H9 (cell line): ENCODE results near the gene CADPS2. TPM values are rescaled to one million over a fixed set of nuclear protein-coding genes. Genes with fewer than 3 reads are reported as not detected.

Source experiments
- DNase-seq: peaks from one replicate; pipeline ENCODE4 v3.0.0-alpha.2; 2017
- H2AFZ ChIP-seq: one replicate; pipeline ENCODE4 v1.6.1; 2013; ENCODE audit warnings: mild to moderate bottlenecking, low read length, control low read depth, moderate library complexity
- H2AK5ac ChIP-seq: 2 replicates; pipeline ENCODE4 v1.6.1; 2013; ENCODE audit warnings: low read length, control low read depth, mixed read lengths; ENCODE audit not compliant: insufficient read length
- H2BK120ac ChIP-seq: one replicate; pipeline ENCODE4 v1.6.1; 2013; ENCODE audit warnings: low read depth, mild to moderate bottlenecking, low read length, control low read depth, inconsistent platforms; ENCODE audit not compliant: poor library complexity, severe bottlenecking
- H2BK12ac ChIP-seq: 2 replicates; pipeline ENCODE4 v1.6.1; 2013; ENCODE audit warnings: low read length, control low read depth, mixed read lengths, low read depth; ENCODE audit not compliant: insufficient read length
- H2BK15ac ChIP-seq: 2 replicates; pipeline ENCODE4 v1.6.1; 2013; ENCODE audit warnings: low read depth, low read length, control low read depth
- H2BK20ac ChIP-seq: one replicate; pipeline ENCODE4 v1.6.1; 2013; ENCODE audit warnings: low read depth, mild to moderate bottlenecking, low read length, control low read depth, inconsistent platforms; ENCODE audit not compliant: poor library complexity, severe bottlenecking
- H2BK5ac ChIP-seq: 2 replicates; pipeline ENCODE4 v1.6.1; 2013; ENCODE audit warnings: low read length, control low read depth, mixed read lengths; ENCODE audit not compliant: insufficient read length
- H3K14ac ChIP-seq: 2 replicates; pipeline ENCODE4 v1.6.1; 2013; ENCODE audit warnings: low read length, control low read depth; ENCODE audit not compliant: insufficient read depth
- H3K18ac ChIP-seq: 2 replicates; pipeline ENCODE4 v1.6.1; 2013; ENCODE audit warnings: low read depth, mild to moderate bottlenecking, mixed read lengths, low read length, control low read depth; ENCODE audit not compliant: insufficient read length
- H3K23ac ChIP-seq: 2 replicates; pipeline ENCODE4 v1.6.1; 2013; ENCODE audit warnings: low read length, control low read depth, mixed read lengths, low read depth; ENCODE audit not compliant: insufficient read length
- H3K23me2 ChIP-seq: 2 replicates; pipeline ENCODE4 v1.6.1; 2013; ENCODE audit warnings: low read depth, mild to moderate bottlenecking, mixed read lengths, low read length, control low read depth; ENCODE audit not compliant: insufficient read length, poor library complexity, severe bottlenecking
- H3K27ac ChIP-seq: 2 replicates; pipeline ENCODE4 v1.5.1; 2013; ENCODE audit warnings: low read length, control low read depth, mixed read lengths, low read depth; ENCODE audit not compliant: insufficient read length
- H3K27me3 ChIP-seq: 2 replicates; pipeline ENCODE4 v1.6.1; 2013; ENCODE audit warnings: low read length, control low read depth, inconsistent platforms; ENCODE audit not compliant: insufficient read depth
- H3K4ac ChIP-seq: 2 replicates; pipeline ENCODE4 v1.6.1; 2013; ENCODE audit warnings: low read depth, mild to moderate bottlenecking, control low read depth, inconsistent platforms, low read length, moderate library complexity
- H3K4me1 ChIP-seq: 2 replicates; pipeline ENCODE4 v1.6.1; 2013; ENCODE audit warnings: low read length, control low read depth, inconsistent platforms; ENCODE audit not compliant: insufficient read depth
- H3K4me2 ChIP-seq: 2 replicates; pipeline ENCODE4 v1.6.1; 2013; ENCODE audit warnings: low read length, control low read depth, mixed read lengths; ENCODE audit not compliant: insufficient read length, insufficient read depth
- H3K56ac ChIP-seq: 2 replicates; pipeline ENCODE4 v1.6.1; 2013; ENCODE audit warnings: low read depth, mild to moderate bottlenecking, mixed read lengths, low read length, control low read depth; ENCODE audit not compliant: insufficient read length
- H3K79me1 ChIP-seq: 2 replicates; pipeline ENCODE4 v1.6.1; 2013; ENCODE audit warnings: low read depth, mild to moderate bottlenecking, moderate library complexity, low read length, control low read depth, inconsistent platforms; ENCODE audit not compliant: insufficient read depth, poor library complexity, severe bottlenecking
- H3K79me2 ChIP-seq: 2 replicates; pipeline ENCODE4 v1.6.1; 2013; ENCODE audit warnings: low read length, control low read depth, inconsistent platforms; ENCODE audit not compliant: insufficient read depth
- H3K9ac ChIP-seq: 2 replicates; pipeline ENCODE4 v1.6.1; 2013; ENCODE audit warnings: low read length, control low read depth, mixed read lengths; ENCODE audit not compliant: insufficient read length; ENCODE audit errors: extremely low read depth
- H3K9me3 ChIP-seq: one replicate; pipeline ENCODE4 v1.6.1; 2013; ENCODE audit warnings: low read depth, low read length, inconsistent platforms; ENCODE audit not compliant: control insufficient read depth
- H3T11ph ChIP-seq: one replicate; pipeline ENCODE4 v1.6.1; 2013; ENCODE audit warnings: mild to moderate bottlenecking, low read length, control low read depth, inconsistent platforms
- H4K20me1 ChIP-seq: one replicate; pipeline ENCODE4 v1.6.1; 2013; ENCODE audit not compliant: control insufficient read depth, insufficient read length, insufficient read depth
- H4K5ac ChIP-seq: 2 replicates; pipeline ENCODE4 v1.6.1; 2013; ENCODE audit warnings: low read depth, mild to moderate bottlenecking, mixed read lengths, low read length, control low read depth; ENCODE audit not compliant: insufficient read length
- H4K8ac ChIP-seq: replicated peaks from 2 replicates; pipeline ENCODE4 v1.6.1; 2013; ENCODE audit warnings: low read length, control low read depth, mixed read lengths, low read depth; ENCODE audit not compliant: insufficient read length
- H4K91ac ChIP-seq: 2 replicates; pipeline ENCODE4 v1.6.1; 2013; ENCODE audit warnings: low read depth, mild to moderate bottlenecking, moderate library complexity, mixed read lengths, low read length, control low read depth; ENCODE audit not compliant: insufficient read length
- H3K27ac Mint-ChIP-seq, 3 experiments: 2 replicates in 2 of 3; 3 replicates in 1 of 3; pipeline ENCODE4 v1.8.0; 2020 to 2021; ENCODE audit warnings: mixed read lengths in 3 of 3, mild to moderate bottlenecking in 1 of 3, moderate library complexity in 1 of 3
- H3K27me3 Mint-ChIP-seq: 2 replicates; pipeline ENCODE4 v1.8.0; 2021; ENCODE audit warnings: low read depth, mild to moderate bottlenecking, moderate library complexity, mixed read lengths
- H3K36me3 Mint-ChIP-seq, 3 experiments: 2 replicates in 2 of 3; 3 replicates in 1 of 3; pipeline ENCODE4 v1.8.0; 2020 to 2021; ENCODE audit warnings: low read depth in 3 of 3, mixed read lengths in 3 of 3; ENCODE audit not compliant: insufficient read depth in 1 of 3
- H3K4me1 Mint-ChIP-seq, 2 experiments: 2 replicates each; pipeline ENCODE4 v1.8.0; 2020; ENCODE audit warnings: mixed read lengths in 2 of 2
- H3K4me3 Mint-ChIP-seq, 2 experiments: 2 replicates in 1 of 2; 3 replicates in 1 of 2; pipeline ENCODE4 v1.8.0; 2020 to 2021; ENCODE audit warnings: mild to moderate bottlenecking in 2 of 2, mixed read lengths in 2 of 2, moderate library complexity in 1 of 2
- H3K9me3 Mint-ChIP-seq, 2 experiments: 2 replicates in 1 of 2; 3 replicates in 1 of 2; pipeline ENCODE4 v1.8.0; 2020; ENCODE audit warnings: mild to moderate bottlenecking in 2 of 2, mixed read lengths in 2 of 2, moderate library complexity in 1 of 2
- CTCF ChIP-seq: fragments of 200-600 bp; sonication (generic); conservative IDR thresholded peaks from 3 replicates; pipeline ENCODE4 v1.8.0; 2021; ENCODE audit warnings: antibody characterized with exemption, mild to moderate bottlenecking
- WGBS: extraction: QIAGEN DNeasy Blood & Tissue Kit; methylation state at CpG from one replicate; pipeline ENCODE4 v1.1.7; 2013; ENCODE audit warnings: missing lambda C conversion rate, low lambda C conversion rate, mixed read lengths; ENCODE audit not compliant: insufficient read length; ENCODE audit errors: extremely low coverage; 5-methylcytosine and 5-hydroxymethylcytosine counted together
- total RNA-seq: library from RNA; stranded (reverse); gene quantifications from 2 replicates; pipeline ENCODE4 v1.2.1, GENCODE V29; 2021

CADPS2 gene
- total RNA-seq, 1 experiment from 2014 or later: 7.1 TPM

GRCh38 chr7:122269241-122269640 is 617.0 kb downstream of the CADPS2 start:
- no peak overlapping the region for H2AFZ ChIP-seq

More at GRCh38 chr7:122269241-122269640, 617.0 kb downstream of the CADPS2 start:
- Histone ChIP-seq H4K91ac (no peak overlapping the region), H3K56ac (no peak overlapping the region), H3K9ac (no peak overlapping the region), H4K8ac (no peak overlapping the region), H3T11ph (no peak overlapping the region), H3K27me3 (no peaks in the 10 kb centered on the region), H4K5ac (no peak overlapping the region), H3K79me1 (no peaks in the 10 kb centered on the region), H2BK12ac (no peak overlapping the region), H3K4me1 (peaks cover 6% of the 10 kb centered on the region), H3K79me2 (no peaks in the 10 kb centered on the region), H3K4me2 (no peak overlapping the region), H3K23ac (no peak overlapping the region), H4K20me1 (no peaks in the 10 kb centered on the region), H3K4ac (no peak overlapping the region), H2BK5ac (no peak overlapping the region), H3K27ac (no peak overlapping the region), H2BK20ac (no peak overlapping the region), H3K9me3 (no peaks in the 10 kb centered on the region), H3K23me2 (no peaks in the 10 kb centered on the region), H3K14ac (no peak overlapping the region), H2BK120ac (no peak overlapping the region), H3K18ac (no peak overlapping the region), H2AK5ac (no peak overlapping the region), H2BK15ac (no peak overlapping the region)
- Mint-ChIP-seq H3K36me3 (no peaks in the 10 kb centered on the region; a peak in 1 of 7 replicates), H3K4me1 (peaks cover 6% of the 10 kb centered on the region in 2 experiments; a peak in 3 of 4 replicates), H3K27ac (no peak overlapping the region), H3K4me3 (no peak overlapping the region), H3K9me3 (peaks cover 0 to 2% of the 10 kb centered on the region in 2 experiments; a peak in 1 of 5 replicates), H3K27me3 (no peaks in the 10 kb centered on the region)
- TF ChIP-seq CTCF: no peak
- WGBS: no CpG with 5 or more reads among the region's 1 CpG
- DNase-seq: no peak

Other genes starting within 250 kb of the CADPS2 start
- 0.20 and 0.31 TPM in 2 replicates for gene RNF133, start 187.3 kb downstream of the CADPS2 start, total RNA-seq
- 0.29 and 0.39 TPM in 2 replicates for gene RNF148, start 183.5 kb downstream of the CADPS2 start, total RNA-seq
- not detected in 2 replicates for gene TAS2R16, start 109.2 kb upstream of the CADPS2 start, total RNA-seq